CD4-positive, alpha-beta T cell treated with Interleukin-6 at 100 ng/mL for 8 hours (primary cell): ENCODE measurements around the gene GALNT12.

ENCODE experiments used
- DNase-seq: peaks from one replicate; pipeline ENCODE4 v3.0.0-alpha.2; 2020; ENCODE audit warnings: mixed read lengths, low spot score

Gene GALNT12

GRCh38 chr9:98880311-98881015 is 73.0 kb downstream of the GALNT12 start:
- no peak for DNase-seq

GRCh38 chr9:98881356-98881755 is 73.9 kb downstream of the GALNT12 start:
- no peak for DNase-seq

GRCh38 chr9:98881836-98882568 is 74.5 kb downstream of the GALNT12 start:
- no peak for DNase-seq

- DNase-seq: no peak
These were observed 75.1 kb downstream of the GALNT12 start for GRCh38 chr9:98882569-98882923.

GRCh38 chr9:98883276-98883675 is 75.8 kb downstream of the GALNT12 start:
- no peak for DNase-seq

- no peak for DNase-seq
These were observed 77.4 kb downstream of the GALNT12 start for GRCh38 chr9:98884849-98885248.

GRCh38 chr9:98885575-98886295 is 78.3 kb downstream of the GALNT12 start:
- DNase-seq: no peak

GRCh38 chr9:98886691-98887229 is 79.3 kb downstream of the GALNT12 start:
- DNase-seq: no peak

- DNase-seq: no peak
These were observed 80.5 kb downstream of the GALNT12 start for GRCh38 chr9:98887918-98888510.

- DNase-seq: no peak
These were observed 81.4 kb downstream of the GALNT12 start for GRCh38 chr9:98888801-98889421.

- no peak for DNase-seq
These were observed 82.8 kb downstream of the GALNT12 start for GRCh38 chr9:98890256-98890655.

- no peak for DNase-seq
These were observed 84.8 kb downstream of the GALNT12 start for GRCh38 chr9:98892288-98892687.

GRCh38 chr9:98892690-98893089 is 85.2 kb downstream of the GALNT12 start:
- DNase-seq: no peak

- no peak for DNase-seq
These were observed 86.7 kb downstream of the GALNT12 start for GRCh38 chr9:98894171-98894570.

- no peak for DNase-seq
These were observed 87.3 kb downstream of the GALNT12 start for GRCh38 chr9:98894761-98895160.

- no peak for DNase-seq
These were observed 89.2 kb downstream of the GALNT12 start for GRCh38 chr9:98896632-98897031.

GRCh38 chr9:98897745-98898144 is 90.3 kb downstream of the GALNT12 start:
- no peak for DNase-seq

GRCh38 chr9:98899408-98900056 is 92.1 kb downstream of the GALNT12 start:
- DNase-seq: no peak
